Measurements from ENCODE around the gene RHCG.

DNA sequence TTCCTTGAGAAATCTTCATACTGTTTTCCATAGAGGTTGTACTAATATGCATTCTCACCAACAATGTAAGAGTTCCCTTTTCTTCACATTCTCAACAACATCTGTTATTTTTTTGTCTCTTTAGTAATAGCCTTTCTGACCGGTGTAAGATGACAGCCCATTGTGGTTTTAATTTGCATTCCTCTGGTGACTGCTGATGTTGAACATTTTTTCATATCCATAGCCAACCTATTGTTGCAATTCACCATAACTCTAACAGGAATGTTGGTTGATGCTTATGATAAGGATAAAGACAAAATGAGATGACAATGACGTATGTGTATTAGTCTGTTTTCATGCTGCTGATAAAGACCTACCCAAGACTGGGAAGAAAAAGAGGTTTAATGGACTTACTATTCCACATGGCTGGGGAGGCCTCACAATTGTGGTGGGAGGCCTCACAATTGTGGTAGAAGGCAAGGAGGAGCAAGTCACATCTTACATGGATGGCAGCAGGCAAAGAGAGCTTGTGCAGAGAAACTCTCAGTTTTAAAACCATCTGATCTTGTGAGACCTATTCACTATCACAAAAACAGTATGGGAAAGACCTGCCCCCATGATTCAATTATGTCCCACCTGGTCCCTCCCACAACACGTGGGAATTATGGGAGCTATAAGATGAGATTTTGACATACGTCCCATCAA is 37.6 kb upstream of the RHCG start:
- TF ChIP-seq, protein P1, sequence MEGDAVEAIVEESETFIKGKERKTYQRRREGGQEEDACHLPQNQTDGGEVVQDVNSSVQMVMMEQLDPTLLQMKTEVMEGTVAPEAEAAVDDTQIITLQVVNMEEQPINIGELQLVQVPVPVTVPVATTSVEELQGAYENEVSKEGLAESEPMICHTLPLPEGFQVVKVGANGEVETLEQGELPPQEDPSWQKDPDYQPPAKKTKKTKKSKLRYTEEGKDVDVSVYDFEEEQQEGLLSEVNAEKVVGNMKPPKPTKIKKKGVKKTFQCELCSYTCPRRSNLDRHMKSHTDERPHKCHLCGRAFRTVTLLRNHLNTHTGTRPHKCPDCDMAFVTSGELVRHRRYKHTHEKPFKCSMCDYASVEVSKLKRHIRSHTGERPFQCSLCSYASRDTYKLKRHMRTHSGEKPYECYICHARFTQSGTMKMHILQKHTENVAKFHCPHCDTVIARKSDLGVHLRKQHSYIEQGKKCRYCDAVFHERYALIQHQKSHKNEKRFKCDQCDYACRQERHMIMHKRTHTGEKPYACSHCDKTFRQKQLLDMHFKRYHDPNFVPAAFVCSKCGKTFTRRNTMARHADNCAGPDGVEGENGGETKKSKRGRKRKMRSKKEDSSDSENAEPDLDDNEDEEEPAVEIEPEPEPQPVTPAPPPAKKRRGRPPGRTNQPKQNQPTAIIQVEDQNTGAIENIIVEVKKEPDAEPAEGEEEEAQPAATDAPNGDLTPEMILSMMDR (IDR thresholded peaks at IDR 0.05) = no peak
- no peak for TF ChIP-seq POLR2A (IDR thresholded peaks at IDR 0.05)
